Upper lobe of right lung (tissue), 1 donor: ENCODE data around the gene POLR2L. TPM values are rescaled to one million over a fixed set of nuclear protein-coding genes. Genes with fewer than 3 reads are reported as not detected.
A peak's percentile ranks its signal among the peaks of the same experiment; 100 is the strongest.

Experiments
- ATAC-seq: fragments of 200-7000 bp; cut with Tn5 transposase; one replicate; pipeline ENCODE4 v1.9.1; 2020; ENCODE audit warnings: mild to moderate bottlenecking, moderate library complexity
- DNase-seq: peaks from one replicate; pipeline ENCODE4 v3.0.0-alpha.2; 2020
- H3K27ac ChIP-seq: fragments of 200-600 bp; one replicate; pipeline ENCODE4 v1.8.0; 2022
- H3K27me3 ChIP-seq: fragments of 200-600 bp; one replicate; pipeline ENCODE4 v1.8.0; 2022; ENCODE audit warnings: mild to moderate bottlenecking
- H3K36me3 ChIP-seq: fragments of 200-600 bp; one replicate; pipeline ENCODE4 v1.8.0; 2022
- H3K4me1 ChIP-seq: fragments of 200-600 bp; one replicate; pipeline ENCODE4 v1.8.0; 2022
- H3K4me3 ChIP-seq: fragments of 200-600 bp; one replicate; pipeline ENCODE4 v1.8.0; 2022; ENCODE audit warnings: mild to moderate bottlenecking
- H3K9me3 ChIP-seq: fragments of 200-600 bp; one replicate; pipeline ENCODE4 v1.8.0; 2022
- intact Hi-C: fragments of 100-400 bp; cut with DNase I; formaldehyde crosslinking; loops from one replicate; pipeline ENCODE4 v1.11.0; 2022
- total RNA-seq: library from RNA; stranded (reverse); fragmentation: NEBNext Ultra II Directional; extraction: Animal tissue kit (Norgen Biotek cat#: 25700); gene quantifications from one replicate; pipeline ENCODE4 v1.2.1, GENCODE V29; 2021
- TF ChIP-seq, protein P1 (sequence below): fragments of 200-600 bp; IDR thresholded peaks from one replicate; pipeline ENCODE4 v1.8.0; 2022; ENCODE audit warnings: antibody characterized with exemption
- donor health status: DM: no; HTN: yes; CAD: no; lungs with severe emphysema.

Gene POLR2L
- total RNA-seq, 1 donor from 2014 or later = 138 TPM

DNA sequence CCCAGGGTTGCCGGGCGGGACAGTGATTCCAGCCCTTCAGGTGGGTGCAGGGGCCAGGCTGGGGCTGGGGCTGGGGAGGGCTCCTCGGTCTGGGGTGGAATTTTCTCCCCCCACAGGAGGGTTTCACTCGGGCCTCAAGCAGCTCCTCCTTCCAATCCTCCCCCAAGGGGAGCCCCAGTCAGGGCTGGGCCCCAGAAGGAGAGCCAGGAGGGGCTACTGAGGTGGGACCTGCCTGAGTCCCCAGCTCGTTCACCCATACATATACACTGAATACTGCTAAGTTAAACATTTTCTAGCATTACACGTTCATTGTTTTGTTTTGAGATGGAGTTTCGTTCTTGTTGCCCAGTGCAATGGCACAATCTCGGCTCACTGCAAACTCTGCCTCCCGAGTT, 16.1 kb downstream of the POLR2L start:
- TF ChIP-seq, protein P1, sequence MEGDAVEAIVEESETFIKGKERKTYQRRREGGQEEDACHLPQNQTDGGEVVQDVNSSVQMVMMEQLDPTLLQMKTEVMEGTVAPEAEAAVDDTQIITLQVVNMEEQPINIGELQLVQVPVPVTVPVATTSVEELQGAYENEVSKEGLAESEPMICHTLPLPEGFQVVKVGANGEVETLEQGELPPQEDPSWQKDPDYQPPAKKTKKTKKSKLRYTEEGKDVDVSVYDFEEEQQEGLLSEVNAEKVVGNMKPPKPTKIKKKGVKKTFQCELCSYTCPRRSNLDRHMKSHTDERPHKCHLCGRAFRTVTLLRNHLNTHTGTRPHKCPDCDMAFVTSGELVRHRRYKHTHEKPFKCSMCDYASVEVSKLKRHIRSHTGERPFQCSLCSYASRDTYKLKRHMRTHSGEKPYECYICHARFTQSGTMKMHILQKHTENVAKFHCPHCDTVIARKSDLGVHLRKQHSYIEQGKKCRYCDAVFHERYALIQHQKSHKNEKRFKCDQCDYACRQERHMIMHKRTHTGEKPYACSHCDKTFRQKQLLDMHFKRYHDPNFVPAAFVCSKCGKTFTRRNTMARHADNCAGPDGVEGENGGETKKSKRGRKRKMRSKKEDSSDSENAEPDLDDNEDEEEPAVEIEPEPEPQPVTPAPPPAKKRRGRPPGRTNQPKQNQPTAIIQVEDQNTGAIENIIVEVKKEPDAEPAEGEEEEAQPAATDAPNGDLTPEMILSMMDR = no peak
- H3K4me1 ChIP-seq = peaks cover 68% of the 10 kb centered on the region

DNA sequence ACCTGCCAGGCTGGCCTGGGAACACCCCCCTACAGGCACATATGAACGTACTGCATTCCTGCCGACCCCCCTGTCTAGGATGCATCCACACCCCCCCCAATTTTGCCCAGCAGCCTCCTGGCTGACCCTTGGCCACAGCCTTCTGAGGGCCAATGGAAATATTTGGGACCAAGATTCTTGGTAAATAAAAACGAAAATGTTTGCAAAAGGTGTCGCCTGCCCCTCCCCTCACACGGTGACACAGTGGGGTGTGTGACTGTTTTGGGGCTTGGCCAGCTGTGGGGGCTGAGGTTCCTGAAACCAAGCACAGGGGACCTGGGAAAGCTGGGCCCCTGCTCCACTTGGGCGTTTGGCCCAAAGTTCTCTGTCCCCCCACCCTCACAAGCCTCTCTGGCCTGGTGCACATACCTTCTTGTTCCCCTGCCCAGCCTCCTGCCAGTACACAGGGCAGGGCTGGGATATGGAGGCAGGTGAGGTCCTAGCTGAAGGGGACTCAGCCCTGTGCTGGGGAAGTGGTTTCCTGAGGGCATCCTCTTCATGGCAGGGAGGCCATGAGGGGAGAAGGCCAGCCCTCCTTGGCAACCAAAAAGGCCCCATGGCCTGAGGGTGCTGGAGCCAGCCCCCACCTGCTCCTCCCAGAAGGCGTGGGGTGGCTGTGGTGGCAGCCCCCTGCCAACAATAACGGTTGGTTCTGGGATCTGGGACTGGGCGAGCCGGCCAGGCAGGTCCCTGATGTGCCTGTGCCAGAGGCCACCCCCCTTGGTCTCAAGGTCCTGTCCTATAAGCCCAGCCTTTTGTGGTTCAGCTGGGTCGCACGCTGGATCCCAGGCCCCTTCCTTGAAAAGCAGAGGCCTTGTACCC, 16.7 kb downstream of the POLR2L start:
- peak overlapping the region; percentile 78 for H3K27ac ChIP-seq
- intact Hi-C loops = no loop called here
- no peak for DNase-seq
- TF ChIP-seq, protein P1 = no peak
- H3K4me1 ChIP-seq = peaks cover 68% of the 10 kb centered on the region
- no peak for ATAC-seq
- H3K36me3 ChIP-seq = peaks cover 34% of the 10 kb centered on the region
- no peak overlapping the region for H3K4me3 ChIP-seq
- H3K9me3 ChIP-seq = no peaks in the 10 kb centered on the region
- peaks cover 3% of the 10 kb centered on the region for H3K27me3 ChIP-seq

More for the DNA sequence above, 16.1 kb downstream of the POLR2L start:
- Histone ChIP-seq H3K36me3 (peaks cover 34% of the 10 kb centered on the region), H3K27me3 (peaks cover 9% of the 10 kb centered on the region), H3K27ac (peak overlapping the region; percentile 78), H3K4me3 (peak overlapping the region; percentile 54), H3K9me3 (no peaks in the 10 kb centered on the region)
- ATAC-seq (no peak), DNase-seq (no peak)
- intact Hi-C loops = no loop called here

DNA sequence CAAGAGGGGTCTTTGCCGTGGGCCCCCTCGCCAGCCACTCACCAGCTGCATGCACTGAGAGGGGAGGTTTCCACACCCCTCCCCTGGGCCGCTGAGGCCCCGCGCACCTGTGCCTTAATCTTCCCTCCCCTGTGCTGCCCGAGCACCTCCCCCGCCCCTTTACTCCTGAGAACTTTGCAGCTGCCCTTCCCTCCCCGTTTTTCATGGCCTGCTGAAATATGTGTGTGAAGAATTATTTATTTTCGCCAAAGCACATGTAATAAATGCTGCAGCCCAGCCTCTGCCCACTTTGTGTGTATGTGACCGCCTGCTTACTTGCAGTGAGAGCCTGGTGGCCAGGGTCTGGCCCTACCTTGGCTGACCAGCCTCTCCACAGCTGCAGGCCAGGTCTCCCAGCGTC, 17.4 kb downstream of the POLR2L start:
- DNase-seq (no peak), ATAC-seq (no peak)
- H3K9me3 ChIP-seq = no peaks in the 10 kb centered on the region
- no peak overlapping the region for H3K4me3 ChIP-seq
- intact Hi-C loops = no loop called here
- peaks cover 65% of the 10 kb centered on the region for H3K4me1 ChIP-seq
- TF ChIP-seq, protein P1 = no peak
- no peaks in the 10 kb centered on the region for H3K27me3 ChIP-seq
- H3K27ac ChIP-seq = no peak overlapping the region
- H3K36me3 ChIP-seq = peaks cover 34% of the 10 kb centered on the region

DNA sequence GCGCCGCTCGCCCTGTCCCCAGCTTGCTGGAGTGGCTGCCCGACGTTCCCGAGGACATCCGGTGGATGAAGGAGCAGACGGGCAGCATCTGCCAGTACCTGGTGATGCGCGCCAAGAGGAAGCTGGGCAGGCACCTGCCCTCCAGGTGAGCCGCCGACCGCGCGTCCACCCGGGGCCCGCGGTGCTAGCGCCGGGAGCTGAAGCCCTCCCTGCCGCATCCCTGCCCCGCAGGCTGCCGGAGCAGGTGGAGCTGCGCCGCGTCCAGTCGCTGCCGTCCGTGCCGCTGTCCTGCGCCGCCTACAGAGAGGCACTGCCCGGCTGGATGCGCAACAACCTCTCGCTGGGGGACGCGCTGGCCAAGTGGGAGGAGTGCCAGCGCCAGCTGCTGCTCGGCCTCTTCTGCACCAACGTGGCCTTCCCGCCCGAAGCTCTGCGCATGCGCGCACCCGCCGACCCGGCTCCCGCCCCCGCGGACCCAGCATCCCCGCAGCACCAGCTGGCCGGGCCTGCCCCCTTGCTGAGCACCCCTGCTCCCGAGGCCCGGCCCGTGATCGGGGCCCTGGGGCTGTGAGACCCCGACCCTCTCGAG, 17.9 kb downstream of the POLR2L start:
- peaks cover 60% of the 10 kb centered on the region for H3K4me1 ChIP-seq
- ATAC-seq (no peak), DNase-seq (no peak)
- H3K27me3 ChIP-seq = no peaks in the 10 kb centered on the region
- no peaks in the 10 kb centered on the region for H3K9me3 ChIP-seq
- H3K27ac ChIP-seq = no peak overlapping the region
- H3K4me3 ChIP-seq = no peak overlapping the region
- H3K36me3 ChIP-seq = peaks cover 34% of the 10 kb centered on the region
- TF ChIP-seq, protein P1 = no peak
- intact Hi-C loops = no loop called here

DNA sequence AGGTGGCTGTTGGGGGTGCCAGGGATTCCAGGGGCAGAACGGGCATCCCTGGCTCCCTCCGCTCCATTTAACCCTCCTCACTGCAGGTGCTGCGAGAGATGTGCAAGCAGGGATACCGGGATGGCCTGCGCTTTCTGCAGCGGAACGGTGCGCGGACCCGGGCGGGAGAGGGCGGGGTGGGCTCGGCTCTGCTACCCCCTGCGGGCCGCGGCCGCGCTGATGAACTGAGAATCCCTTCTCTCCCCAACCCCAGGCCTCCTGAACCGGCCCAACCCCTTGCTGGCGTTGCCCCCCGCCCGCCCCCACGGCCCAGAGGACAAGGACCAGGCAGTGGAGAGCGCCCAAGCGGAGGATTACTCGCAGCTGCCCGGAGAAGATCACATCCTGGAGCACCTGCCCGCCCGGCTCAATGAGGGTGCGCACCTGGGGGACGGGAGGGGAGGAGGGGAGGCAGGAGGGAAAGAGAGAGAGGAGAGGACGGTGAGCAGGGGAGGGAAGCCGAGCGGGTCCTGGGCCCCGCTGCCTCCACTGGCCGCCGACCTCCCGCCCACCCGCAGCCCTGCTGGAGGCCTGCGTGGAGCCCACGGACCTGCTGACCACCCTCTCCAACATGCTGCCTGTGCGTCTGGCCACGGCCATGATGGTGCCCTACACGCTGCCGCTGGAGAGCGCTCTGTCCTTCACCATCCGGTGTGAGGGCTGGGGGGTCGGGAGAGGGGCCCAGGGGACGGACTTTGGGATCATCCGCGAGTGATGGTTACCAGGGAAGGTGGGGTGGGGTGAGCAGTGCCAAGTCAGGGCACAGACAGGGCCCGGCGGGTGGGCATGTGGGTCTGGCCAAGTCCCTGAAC, 18.7 kb downstream of the POLR2L start:
- peaks cover 34% of the 10 kb centered on the region for H3K36me3 ChIP-seq
- intact Hi-C loops = no loop called here
- DNase-seq (no peak), ATAC-seq (no peak)
- H3K4me1 ChIP-seq = peaks cover 52% of the 10 kb centered on the region
- no peak overlapping the region for H3K4me3 ChIP-seq
- no peaks in the 10 kb centered on the region for H3K9me3 ChIP-seq
- TF ChIP-seq, protein P1 = no peak
- H3K27me3 ChIP-seq = no peaks in the 10 kb centered on the region
- no peak overlapping the region for H3K27ac ChIP-seq
